C4-2B (cell line): ENCODE data around the gene GHR.
A peak's percentile ranks its signal among the peaks of the same experiment; 100 is the strongest.

ENCODE experiments used
- H3K27ac ChIP-seq: fragments of 450-650 bp; 2 replicates; pipeline ENCODE4 v1.5.1; 2017
- ZFX ChIP-seq: fragments of 450-650 bp; IDR thresholded peaks from 2 replicates; pipeline ENCODE4 v1.6.1; 2017
- TF ChIP-seq, protein P1 (sequence below): fragments of 450-650 bp; conservative IDR thresholded peaks from 2 replicates; pipeline ENCODE4 v1.5.1; 2017; ENCODE audit warnings: mild to moderate bottlenecking

GHR gene

DNA sequence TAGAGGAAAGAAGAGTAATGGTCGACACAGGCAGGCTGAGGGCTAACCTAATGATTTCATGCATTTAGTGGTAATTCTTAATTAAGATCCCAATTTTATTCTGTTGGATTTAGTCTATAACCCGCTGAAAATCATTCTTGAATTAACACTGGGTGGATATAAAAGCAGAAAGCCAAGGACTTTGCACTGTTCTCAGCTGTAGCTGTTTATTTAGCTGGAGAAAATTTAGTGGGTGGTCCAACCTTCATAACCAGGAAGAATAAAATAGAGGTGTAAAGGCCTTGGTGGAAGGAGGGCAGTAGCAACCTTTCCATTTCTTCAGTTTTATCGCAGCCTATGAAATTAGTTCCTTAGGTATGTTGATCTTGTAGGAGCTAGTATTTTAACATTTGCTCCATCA is 92.3 kb downstream of the GHR start:
- H3K27ac ChIP-seq = no peak overlapping the region
- TF ChIP-seq, protein P1, sequence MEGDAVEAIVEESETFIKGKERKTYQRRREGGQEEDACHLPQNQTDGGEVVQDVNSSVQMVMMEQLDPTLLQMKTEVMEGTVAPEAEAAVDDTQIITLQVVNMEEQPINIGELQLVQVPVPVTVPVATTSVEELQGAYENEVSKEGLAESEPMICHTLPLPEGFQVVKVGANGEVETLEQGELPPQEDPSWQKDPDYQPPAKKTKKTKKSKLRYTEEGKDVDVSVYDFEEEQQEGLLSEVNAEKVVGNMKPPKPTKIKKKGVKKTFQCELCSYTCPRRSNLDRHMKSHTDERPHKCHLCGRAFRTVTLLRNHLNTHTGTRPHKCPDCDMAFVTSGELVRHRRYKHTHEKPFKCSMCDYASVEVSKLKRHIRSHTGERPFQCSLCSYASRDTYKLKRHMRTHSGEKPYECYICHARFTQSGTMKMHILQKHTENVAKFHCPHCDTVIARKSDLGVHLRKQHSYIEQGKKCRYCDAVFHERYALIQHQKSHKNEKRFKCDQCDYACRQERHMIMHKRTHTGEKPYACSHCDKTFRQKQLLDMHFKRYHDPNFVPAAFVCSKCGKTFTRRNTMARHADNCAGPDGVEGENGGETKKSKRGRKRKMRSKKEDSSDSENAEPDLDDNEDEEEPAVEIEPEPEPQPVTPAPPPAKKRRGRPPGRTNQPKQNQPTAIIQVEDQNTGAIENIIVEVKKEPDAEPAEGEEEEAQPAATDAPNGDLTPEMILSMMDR = no peak
- TF ChIP-seq ZFX = no peak

DNA sequence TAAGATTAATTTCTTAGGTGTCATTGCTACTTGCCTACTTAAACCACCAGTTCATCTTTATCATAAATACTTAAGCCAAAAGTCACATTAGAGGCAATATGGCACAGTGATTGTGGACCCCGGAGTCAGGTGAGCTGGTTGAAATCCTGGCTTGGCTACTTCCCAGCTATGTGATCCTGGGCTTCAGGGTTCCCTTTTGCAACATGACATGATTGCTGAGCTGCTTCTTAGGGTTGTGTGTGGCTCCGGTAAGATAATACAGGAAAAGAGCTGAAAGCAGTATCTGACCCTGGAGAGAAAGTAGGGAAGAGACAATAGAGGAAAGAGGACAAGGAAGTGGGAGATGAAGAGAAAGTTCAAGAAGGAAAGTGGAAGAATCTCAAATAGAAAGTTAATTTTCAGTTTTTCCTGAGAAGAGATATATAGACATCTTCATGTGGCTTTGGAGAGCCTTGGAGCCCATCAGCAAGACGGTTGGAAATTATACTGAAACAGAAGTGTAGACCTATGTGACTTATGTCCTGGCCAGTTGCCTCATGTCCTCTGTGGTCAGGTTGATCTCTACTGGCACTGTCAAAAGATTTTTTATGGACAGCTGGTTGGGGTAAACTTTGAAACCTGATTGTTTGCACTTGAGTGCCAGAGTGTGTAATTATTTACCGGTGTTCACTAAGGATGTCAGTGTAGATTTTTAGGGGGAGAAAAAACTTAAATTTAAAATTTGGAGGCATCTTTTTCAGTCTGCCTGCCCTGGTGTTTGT is 93.2 kb downstream of the GHR start:
- no peak overlapping the region for H3K27ac ChIP-seq
- TF ChIP-seq, protein P1 = no peak
- TF ChIP-seq ZFX = no peak

DNA sequence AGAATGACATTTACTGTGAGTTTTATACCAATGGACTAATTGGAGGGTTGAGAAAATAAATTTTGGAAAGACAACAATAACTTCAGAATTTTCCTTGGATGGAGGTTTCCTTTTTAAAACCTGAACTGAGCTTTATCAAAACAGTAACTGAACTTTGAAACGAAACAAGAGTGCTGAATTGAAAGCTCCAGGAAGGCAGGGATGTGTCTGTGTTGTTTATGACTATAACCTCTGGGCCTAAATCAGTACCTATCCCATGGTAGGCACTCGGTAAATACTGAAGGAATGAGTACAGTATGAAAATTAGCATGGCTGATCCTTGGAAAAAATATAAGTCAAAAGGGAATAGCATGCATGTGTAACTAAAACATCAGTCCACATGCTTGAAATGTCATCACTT is 93.9 kb downstream of the GHR start:
- TF ChIP-seq, protein P1 = no peak
- TF ChIP-seq ZFX = no peak
- no peak overlapping the region for H3K27ac ChIP-seq

DNA sequence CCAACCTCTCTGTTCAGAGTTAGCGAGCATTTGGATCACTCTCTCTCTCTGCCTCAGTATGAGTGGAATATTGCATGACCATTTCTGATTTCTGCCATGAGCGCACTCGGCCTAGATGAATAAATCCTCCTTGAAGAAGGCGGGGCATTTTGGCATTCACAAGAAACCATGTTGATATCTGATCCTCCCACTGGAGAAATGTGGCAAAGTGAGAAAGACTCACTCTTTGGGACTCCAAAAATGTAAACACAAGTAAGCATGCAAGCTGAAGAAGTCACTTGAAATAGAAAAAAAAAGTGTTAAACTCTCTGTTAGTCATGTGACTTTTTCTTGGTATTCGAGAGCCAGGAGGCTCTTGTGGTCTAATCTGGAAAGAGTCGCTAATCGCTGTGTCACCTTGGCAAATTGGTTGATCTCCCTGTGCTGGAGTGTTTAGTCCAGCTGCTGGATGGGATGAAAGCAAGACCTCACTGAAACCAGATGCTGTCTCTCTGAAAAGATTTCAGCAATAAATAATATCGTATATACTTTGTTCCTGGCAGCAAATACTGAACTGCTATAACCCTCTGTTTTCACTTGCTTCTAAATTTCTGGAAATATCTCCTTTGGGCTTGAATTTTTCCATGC is 95.5 kb downstream of the GHR start:
- TF ChIP-seq ZFX = no peak
- TF ChIP-seq, protein P1 = no peak
- no peak overlapping the region for H3K27ac ChIP-seq

DNA sequence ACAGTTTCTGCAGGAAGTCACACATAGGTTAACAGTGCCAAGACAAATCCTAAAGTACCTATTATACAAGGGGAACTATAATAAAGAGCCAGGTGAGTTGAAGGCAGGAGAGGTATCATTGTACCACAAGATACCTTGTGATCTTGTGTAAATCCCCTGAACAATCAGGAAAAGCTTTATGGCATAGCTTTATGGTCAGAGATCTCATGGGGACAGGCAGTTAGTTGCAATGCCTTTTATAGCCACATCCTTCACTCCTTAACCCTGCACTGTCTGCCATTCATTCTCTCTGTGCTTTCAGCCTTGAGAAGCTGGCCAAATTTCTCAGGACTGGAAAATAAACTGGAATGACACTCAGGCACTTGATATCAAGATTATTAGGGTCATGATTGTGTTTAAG is 97.0 kb downstream of the GHR start:
- H3K27ac ChIP-seq = peak overlapping the region; percentile 47; the same call in 1 of the 2 replicates
- TF ChIP-seq, protein P1 = no peak
- TF ChIP-seq ZFX = no peak

DNA sequence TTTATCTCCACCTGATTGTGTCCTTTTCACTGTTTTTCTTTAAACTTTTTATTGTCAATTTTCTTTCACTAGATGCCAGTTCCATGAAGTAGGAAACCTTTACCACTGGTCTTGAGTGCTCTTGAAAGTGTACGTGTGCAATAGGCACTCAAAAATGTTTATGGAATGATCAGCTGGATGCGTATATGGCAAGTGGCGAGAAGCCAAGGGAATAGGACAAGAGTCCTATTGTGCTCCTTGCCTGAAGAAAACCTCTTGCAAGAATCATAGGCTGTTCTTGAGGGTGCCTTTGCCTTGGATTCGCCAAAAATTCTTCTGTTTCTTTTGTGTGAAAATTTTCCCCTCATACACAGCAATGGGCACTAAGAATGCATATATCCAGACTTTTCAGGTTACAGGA is 97.7 kb downstream of the GHR start:
- H3K27ac ChIP-seq = peak overlapping the region; percentile 47; the same call in 1 of the 2 replicates
- no peak for TF ChIP-seq ZFX
- TF ChIP-seq, protein P1 = no peak

DNA sequence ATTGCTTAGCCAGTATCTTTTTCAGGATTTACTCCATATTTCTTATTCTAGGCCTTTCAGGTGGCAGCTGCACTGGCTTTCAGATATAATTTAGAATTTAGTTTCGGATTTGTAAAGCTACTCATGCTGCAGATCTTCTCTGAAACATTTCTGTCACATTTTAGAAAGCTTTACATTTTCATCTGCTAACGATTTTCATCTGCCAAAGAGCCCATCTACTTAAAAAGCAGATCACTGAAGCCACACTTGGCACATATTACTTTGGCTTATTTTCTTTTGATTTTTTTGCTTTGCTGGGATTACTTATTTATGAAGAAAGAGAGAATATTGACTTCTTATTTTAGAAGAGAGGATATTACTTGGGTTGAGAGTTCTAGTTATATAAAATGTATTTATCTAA is 98.2 kb downstream of the GHR start:
- no peak overlapping the region for H3K27ac ChIP-seq
- TF ChIP-seq, protein P1 = no peak
- TF ChIP-seq ZFX = no peak
